ENCODE results near the gene LCN6. TPM values are rescaled to one million over a fixed set of nuclear protein-coding genes. Genes with fewer than 3 reads are reported as not detected.

The LCN6 gene
- total and polyA plus RNA-seq, 2 of the 13 experiments (the other 11 are each of a cell fraction or from before 2014, with no cell fraction given) = not detected

DNA sequence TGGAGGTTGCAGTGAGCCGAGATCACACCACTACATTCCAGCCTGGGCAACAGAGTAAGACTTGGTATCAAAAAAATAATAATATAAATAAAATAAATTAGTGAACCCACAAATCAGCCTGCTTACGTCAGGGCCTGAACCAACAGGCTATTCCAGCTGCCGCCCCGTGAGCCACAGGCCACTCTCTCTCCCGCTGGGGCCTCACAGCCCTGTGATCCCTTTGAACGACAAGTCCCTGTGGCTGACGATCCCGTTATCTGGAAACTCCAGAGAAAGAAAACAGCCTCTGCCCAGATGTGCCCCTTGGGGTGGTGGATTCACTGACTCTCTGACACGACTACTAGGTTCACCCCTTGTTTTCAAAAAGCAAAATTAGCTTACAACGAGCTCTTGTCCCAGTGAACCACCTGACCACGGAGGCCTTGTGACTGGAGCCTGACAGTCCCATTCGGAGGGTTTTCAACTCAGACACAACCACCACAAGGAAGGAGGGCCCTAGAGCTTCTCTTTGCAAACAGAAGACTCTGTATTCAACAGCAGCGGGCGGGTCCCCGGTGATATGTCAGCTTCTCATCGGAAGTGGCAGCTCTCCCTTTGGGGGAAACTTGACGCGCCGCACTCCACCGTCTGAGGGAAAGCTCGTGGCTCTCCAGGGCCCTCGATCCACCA, 40.3 kb downstream of the LCN6 start:
- Histone ChIP-seq H3K4me2 (ENCODE audit: low read depth, low read length) (peak overlapping the region; percentile 61; the same call in 1 of the 2 replicates), H3K9me3 (ENCODE audit: low read length) (no peaks in the 10 kb centered on the region), H3K4me1 (ENCODE audit: insufficient read depth, low read length) (peaks cover 22% of the 10 kb centered on the region), H3K36me3 (replicated peaks in 1 of 2; ENCODE audit: control insufficient read depth in 1 of 2, insufficient read depth in 2 of 2, low read length in 2 of 2) (no peaks in the 10 kb centered on the region), H3K4me3 (replicated peaks in 1 of 3; ENCODE audit: insufficient read depth in 1 of 3, low read depth in 2 of 3, low read length in 3 of 3) (peak overlapping the region in 1 of 3 experiments; percentile 10; a peak in 1 of 6 replicates), H4K20me1 (ENCODE audit: insufficient read depth, low read length) (no peaks in the 10 kb centered on the region), H3K79me2 (ENCODE audit: insufficient read depth, low read length) (no peaks in the 10 kb centered on the region), H3K27ac (ENCODE audit: extremely low read length, insufficient read depth, low read length) (no peak overlapping the region), H2AFZ (ENCODE audit: low read length) (no peak overlapping the region), H3K9ac (ENCODE audit: insufficient read depth, low read depth, low read length) (no peak overlapping the region), H3K27me3 (ENCODE audit: control insufficient read depth in 1 of 2, insufficient read depth in 2 of 2, low read length in 2 of 2) (peaks cover 15 to 62% of the 10 kb centered on the region in 2 experiments; a peak in 3 of 5 replicates)
- ATAC-seq (peak; percentile 31; the same call in 2 of the 3 replicates), FAIRE-seq (no peak), DNase-seq (ENCODE audit: low spot score) (no peak)
- WGBS (ENCODE audit: low lambda C conversion rate) = 28% methylated on average over 18 of the region's 22 CpGs
- BruUV-seq (replicated peaks) = no TSS peak
- intact Hi-C loops (cut with micrococcal nuclease; ENCODE audit: unreplicated experiment) = no loop called here
- no peak for TF ChIP-seq CBX2 (IDR thresholded peaks at IDR 0.05; ENCODE audit: low read depth, low read length)
- TF ChIP-seq CBX2 (CRISPR knock-in tag; IDR thresholded peaks at IDR 0.05; ENCODE audit: low read depth) = 0 out of 2 replicates have a peak, but pooled peaks have one; percentile 37
- peak; percentile 8; the same call in 1 of the 2 replicates for TF ChIP-seq SAP130 (CRISPR knock-in tag; IDR thresholded peaks at IDR 0.05; ENCODE audit: low read depth)
- TF ChIP-seq, protein P1, sequence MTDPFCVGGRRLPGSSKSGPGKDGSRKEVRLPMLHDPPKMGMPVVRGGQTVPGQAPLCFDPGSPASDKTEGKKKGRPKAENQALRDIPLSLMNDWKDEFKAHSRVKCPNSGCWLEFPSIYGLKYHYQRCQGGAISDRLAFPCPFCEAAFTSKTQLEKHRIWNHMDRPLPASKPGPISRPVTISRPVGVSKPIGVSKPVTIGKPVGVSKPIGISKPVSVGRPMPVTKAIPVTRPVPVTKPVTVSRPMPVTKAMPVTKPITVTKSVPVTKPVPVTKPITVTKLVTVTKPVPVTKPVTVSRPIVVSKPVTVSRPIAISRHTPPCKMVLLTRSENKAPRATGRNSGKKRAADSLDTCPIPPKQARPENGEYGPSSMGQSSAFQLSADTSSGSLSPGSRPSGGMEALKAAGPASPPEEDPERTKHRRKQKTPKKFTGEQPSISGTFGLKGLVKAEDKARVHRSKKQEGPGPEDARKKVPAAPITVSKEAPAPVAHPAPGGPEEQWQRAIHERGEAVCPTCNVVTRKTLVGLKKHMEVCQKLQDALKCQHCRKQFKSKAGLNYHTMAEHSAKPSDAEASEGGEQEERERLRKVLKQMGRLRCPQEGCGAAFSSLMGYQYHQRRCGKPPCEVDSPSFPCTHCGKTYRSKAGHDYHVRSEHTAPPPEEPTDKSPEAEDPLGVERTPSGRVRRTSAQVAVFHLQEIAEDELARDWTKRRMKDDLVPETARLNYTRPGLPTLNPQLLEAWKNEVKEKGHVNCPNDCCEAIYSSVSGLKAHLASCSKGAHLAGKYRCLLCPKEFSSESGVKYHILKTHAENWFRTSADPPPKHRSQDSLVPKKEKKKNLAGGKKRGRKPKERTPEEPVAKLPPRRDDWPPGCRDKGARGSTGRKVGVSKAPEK (CRISPR knock-in tag; IDR thresholded peaks at IDR 0.05; ENCODE audit: borderline replicate concordance) = no peak
- in situ Hi-C loops (cut with HindIII; ENCODE audit: extremely low pct_ligation_motif_present, low pct_unique_long_range_greater_than_20kb) = no loop called here
- ChIA-PET CTCF (ENCODE audit: low intra/inter-chr PET ratio, low total read pairs) (no interaction called here), POLR2A (interaction anchor here (0.9 to 1.3 kb wide), 3 partner anchors 8 to 20 kb away, joined by 3 read pairs; no protein-coding TSS in a partner anchor)

GRCh38 chr9:136707011-136707410, 41.3 kb downstream of the LCN6 start:
- H3K4me1 ChIP-seq (ENCODE audit: insufficient read depth, low read length) = peaks cover 21% of the 10 kb centered on the region
- intact Hi-C loops (cut with micrococcal nuclease; ENCODE audit: unreplicated experiment) = no loop called here
- H3K79me2 ChIP-seq (ENCODE audit: insufficient read depth, low read length) = no peaks in the 10 kb centered on the region
- H4K20me1 ChIP-seq (ENCODE audit: insufficient read depth, low read length) = no peaks in the 10 kb centered on the region
- no peak overlapping the region for H3K4me3 ChIP-seq (replicated peaks in 1 of 3; ENCODE audit: insufficient read depth in 1 of 3, low read depth in 2 of 3, low read length in 3 of 3)
- no TSS peak for BruUV-seq (replicated peaks)
- no peaks in the 10 kb centered on the region for H3K36me3 ChIP-seq (replicated peaks in 1 of 2; ENCODE audit: control insufficient read depth in 1 of 2, insufficient read depth in 2 of 2, low read length in 2 of 2)
- ChIA-PET CTCF (ENCODE audit: low intra/inter-chr PET ratio, low total read pairs) (no interaction called here), POLR2A (no interaction called here)
- H2AFZ ChIP-seq (ENCODE audit: low read length) = no peak overlapping the region
- H3K4me2 ChIP-seq (ENCODE audit: low read depth, low read length) = no peak overlapping the region
- in situ Hi-C loops (cut with HindIII; ENCODE audit: extremely low pct_ligation_motif_present, low pct_unique_long_range_greater_than_20kb) = no loop called here
- DNase-seq (ENCODE audit: low spot score) (no peak), ATAC-seq (no peak), FAIRE-seq (no peak)
- peaks cover 15 to 61% of the 10 kb centered on the region in 2 experiments; a peak in 3 of 5 replicates for H3K27me3 ChIP-seq (ENCODE audit: control insufficient read depth in 1 of 2, insufficient read depth in 2 of 2, low read length in 2 of 2)
- no peaks in the 10 kb centered on the region for H3K9me3 ChIP-seq (ENCODE audit: low read length)
- H3K27ac ChIP-seq (ENCODE audit: extremely low read length, insufficient read depth, low read length) = no peak overlapping the region
- WGBS (ENCODE audit: low lambda C conversion rate) = 10% methylated on average over 2 of the region's 7 CpGs
- no peak overlapping the region for H3K9ac ChIP-seq (ENCODE audit: insufficient read depth, low read depth, low read length)
- TF ChIP-seq ZNF446 (CRISPR knock-in tag; IDR thresholded peaks at IDR 0.05) (no peak), ZNF572 (CRISPR knock-in tag; IDR thresholded peaks at IDR 0.05) (no peak), ZNF414 (CRISPR knock-in tag; IDR thresholded peaks at IDR 0.05) (no peak), SMYD3 (CRISPR knock-in tag; IDR thresholded peaks at IDR 0.05) (no peak)
- TF ChIP-seq, protein P2, sequence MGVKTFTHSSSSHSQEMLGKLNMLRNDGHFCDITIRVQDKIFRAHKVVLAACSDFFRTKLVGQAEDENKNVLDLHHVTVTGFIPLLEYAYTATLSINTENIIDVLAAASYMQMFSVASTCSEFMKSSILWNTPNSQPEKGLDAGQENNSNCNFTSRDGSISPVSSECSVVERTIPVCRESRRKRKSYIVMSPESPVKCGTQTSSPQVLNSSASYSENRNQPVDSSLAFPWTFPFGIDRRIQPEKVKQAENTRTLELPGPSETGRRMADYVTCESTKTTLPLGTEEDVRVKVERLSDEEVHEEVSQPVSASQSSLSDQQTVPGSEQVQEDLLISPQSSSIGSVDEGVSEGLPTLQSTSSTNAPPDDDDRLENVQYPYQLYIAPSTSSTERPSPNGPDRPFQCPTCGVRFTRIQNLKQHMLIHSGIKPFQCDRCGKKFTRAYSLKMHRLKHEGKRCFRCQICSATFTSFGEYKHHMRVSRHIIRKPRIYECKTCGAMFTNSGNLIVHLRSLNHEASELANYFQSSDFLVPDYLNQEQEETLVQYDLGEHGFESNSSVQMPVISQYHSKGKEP (CRISPR knock-in tag; IDR thresholded peaks at IDR 0.05) = no peak
